Midbrain (tissue), 1 donor: ENCODE results near the gene MIAT.

Experiments
- DNase-seq: peaks from one replicate; lab custom pipeline; 2025; lab: John Stamatoyannopoulos, UW

MIAT gene

GRCh38 chr22:26632422-26633155, 24.8 kb upstream of the MIAT start:
- DNase-seq, result no peak

- no peak for DNase-seq
Measured at GRCh38 chr22:26634189-26634588, 23.2 kb upstream of the MIAT start.

GRCh38 chr22:26635117-26635516, 22.3 kb upstream of the MIAT start:
- no peak for DNase-seq

GRCh38 chr22:26636296-26636695, 21.1 kb upstream of the MIAT start:
- no peak for DNase-seq

GRCh38 chr22:26642465-26643417, 14.6 kb upstream of the MIAT start:
- no peak for DNase-seq

- no peak for DNase-seq
Measured at GRCh38 chr22:26643418-26644100, 13.8 kb upstream of the MIAT start.

GRCh38 chr22:26646158-26646557, 11.2 kb upstream of the MIAT start:
- DNase-seq, result no peak

- DNase-seq, result no peak
Measured at GRCh38 chr22:26648011-26648497, 9.3 kb upstream of the MIAT start.

GRCh38 chr22:26648528-26649388, 8.6 kb upstream of the MIAT start:
- DNase-seq, result peak; percentile 32

- DNase-seq, result no peak
Measured at GRCh38 chr22:26650722-26651421, 6.5 kb upstream of the MIAT start.

- DNase-seq, result no peak
Measured at GRCh38 chr22:26651815-26652214, 5.6 kb upstream of the MIAT start.

GRCh38 chr22:26658161-26658560, 773 bp downstream of the MIAT start:
- DNase-seq, result no peak

- no peak for DNase-seq
Measured at GRCh38 chr22:26658671-26659478, 1.5 kb downstream of the MIAT start.

- DNase-seq, result no peak
Measured at GRCh38 chr22:26660356-26660755, 3.0 kb downstream of the MIAT start.

- DNase-seq, result no peak
Measured at GRCh38 chr22:26660961-26661578, 3.7 kb downstream of the MIAT start.

- DNase-seq, result no peak
Measured at GRCh38 chr22:26662160-26662559, 4.8 kb downstream of the MIAT start.

GRCh38 chr22:26663374-26663923, 6.1 kb downstream of the MIAT start:
- DNase-seq, result no peak

GRCh38 chr22:26665813-26666231, 8.4 kb downstream of the MIAT start:
- DNase-seq, result no peak

- no peak for DNase-seq
Measured at GRCh38 chr22:26667140-26667539, 9.8 kb downstream of the MIAT start.
